ENCODE data around the gene HIVEP1. TPM values are rescaled to one million over a fixed set of nuclear protein-coding genes. Genes with fewer than 3 reads are reported as not detected.
A peak's percentile ranks its signal among the peaks of the same experiment; 100 is the strongest.

The HIVEP1 gene
- total and polyA plus RNA-seq, 3 experiments from 2014 or later, result 2.8 to 37.1 (median 33.5) TPM

DNA sequence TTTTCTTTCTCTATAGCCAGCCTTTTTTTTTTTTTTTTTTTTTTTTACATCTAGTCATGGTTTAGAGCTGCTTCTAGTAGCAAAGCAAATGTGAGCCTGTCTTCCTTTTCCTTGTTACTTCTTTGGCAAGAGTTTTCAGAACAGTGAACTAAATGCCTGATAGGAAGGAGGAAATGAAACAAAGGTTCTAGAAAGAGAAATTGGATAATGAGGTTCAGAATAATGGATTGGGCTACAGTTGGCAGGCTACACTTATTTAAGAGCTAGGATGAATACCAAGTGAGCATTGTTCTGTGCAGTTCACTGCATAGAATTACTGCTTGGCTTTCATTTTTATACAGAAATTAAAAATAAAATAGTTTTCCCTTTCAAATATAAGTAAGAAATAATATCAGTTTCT is 78.6 kb downstream of the HIVEP1 start:
- no peaks in the 10 kb centered on the region for H3K9me3 Mint-ChIP-seq
- H3K27ac Mint-ChIP-seq, result peak overlapping the region in 1 of 8 donors; percentile 66
- H3K36me3 Mint-ChIP-seq, result peaks cover 9 to 17% (median 10%) of the 10 kb centered on the region in 3 donors
- Histone ChIP-seq H3K9me3 (ENCODE audit: low read length) (no peaks in the 10 kb centered on the region), H3K27ac (ENCODE audit: low read depth, low read length) (no peak overlapping the region), H3K4me3 (ENCODE audit: low read length) (no peak overlapping the region), H3K36me3 (ENCODE audit: insufficient read depth, low read length) (no peaks in the 10 kb centered on the region), H3K27me3 (ENCODE audit: insufficient read depth, low read length, poor library complexity, severe bottlenecking) (no peaks in the 10 kb centered on the region), H3K4me1 (ENCODE audit: insufficient read depth, low read length) (no peaks in the 10 kb centered on the region)
- peaks cover 4 to 21% (median 14%) of the 10 kb centered on the region in 3 donors for H3K4me1 Mint-ChIP-seq
- ChIA-PET POLR2A (interaction anchor here (0.6 kb wide), 1 partner anchor 42 kb away, joined by 4 read pairs; no protein-coding TSS in a partner anchor), CTCF (no interaction called here)
- no peak for DNase-seq
- no peak overlapping the region for H3K4me3 Mint-ChIP-seq
- H3K27me3 Mint-ChIP-seq, result no peaks in the 10 kb centered on the region

DNA sequence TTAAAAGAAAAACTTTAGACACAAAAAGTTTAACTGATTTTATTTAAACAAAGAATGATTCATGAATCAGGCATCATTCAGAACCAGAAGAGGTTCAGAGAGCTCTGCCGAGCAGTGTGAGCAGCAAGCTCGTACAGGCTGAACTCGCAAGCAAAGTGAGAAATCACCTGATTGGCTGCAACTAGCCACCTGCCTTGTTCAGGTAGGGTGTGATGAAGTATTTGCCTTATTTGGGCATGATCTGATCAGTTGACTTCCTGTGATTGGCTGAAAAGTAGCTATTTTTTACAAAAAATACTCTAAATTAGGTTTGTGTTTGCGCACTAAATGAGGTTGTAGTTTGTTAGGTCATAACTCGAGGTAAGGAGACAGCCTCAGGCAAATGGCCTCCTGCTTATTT is 80.7 kb downstream of the HIVEP1 start:
- Mint-ChIP-seq H3K27ac (no peak overlapping the region), H3K4me1 (peaks cover 6 to 19% (median 16%) of the 10 kb centered on the region in 3 donors), H3K9me3 (no peaks in the 10 kb centered on the region), H3K36me3 (peaks cover 9 to 17% (median 10%) of the 10 kb centered on the region in 3 donors), H3K4me3 (no peak overlapping the region), H3K27me3 (no peaks in the 10 kb centered on the region)
- ChIA-PET POLR2A (no interaction called here), CTCF (no interaction called here)
- Histone ChIP-seq H3K36me3 (ENCODE audit: insufficient read depth, low read length) (no peaks in the 10 kb centered on the region), H3K27me3 (ENCODE audit: insufficient read depth, low read length, poor library complexity, severe bottlenecking) (no peaks in the 10 kb centered on the region), H3K4me3 (ENCODE audit: low read length) (no peak overlapping the region), H3K27ac (ENCODE audit: low read depth, low read length) (no peak overlapping the region), H3K4me1 (ENCODE audit: insufficient read depth, low read length) (no peaks in the 10 kb centered on the region), H3K9me3 (ENCODE audit: low read length) (no peaks in the 10 kb centered on the region)
- no peak for DNase-seq

DNA sequence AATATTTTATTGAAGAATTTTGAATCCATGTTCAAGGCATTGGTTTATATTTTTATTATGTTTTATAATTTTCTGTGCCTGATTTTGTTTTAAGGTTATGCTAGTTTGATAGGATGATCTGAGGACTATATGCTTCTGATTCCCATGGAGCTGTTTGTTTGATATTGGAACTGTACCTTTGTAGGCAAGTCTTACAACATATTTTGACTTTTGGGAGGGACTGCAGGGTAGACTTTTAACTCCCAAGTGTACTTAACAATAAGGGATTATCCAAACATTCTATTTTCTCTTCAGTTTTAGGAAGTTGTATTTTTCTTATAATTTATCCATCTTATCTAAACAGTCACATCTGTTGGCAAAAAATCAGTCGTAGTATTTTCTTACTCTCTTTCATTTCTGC is 82.6 kb downstream of the HIVEP1 start:
- ChIA-PET CTCF (no interaction called here), POLR2A (no interaction called here)
- DNase-seq, result no peak
- Histone ChIP-seq H3K27ac (ENCODE audit: low read depth, low read length) (no peak overlapping the region), H3K9me3 (ENCODE audit: low read length) (no peaks in the 10 kb centered on the region), H3K27me3 (ENCODE audit: insufficient read depth, low read length, poor library complexity, severe bottlenecking) (no peaks in the 10 kb centered on the region), H3K4me1 (ENCODE audit: insufficient read depth, low read length) (no peaks in the 10 kb centered on the region), H3K4me3 (ENCODE audit: low read length) (no peak overlapping the region), H3K36me3 (ENCODE audit: insufficient read depth, low read length) (no peaks in the 10 kb centered on the region)
- peaks cover 9 to 19% (median 16%) of the 10 kb centered on the region in 3 donors for H3K4me1 Mint-ChIP-seq
- H3K4me3 Mint-ChIP-seq, result no peak overlapping the region
- H3K9me3 Mint-ChIP-seq, result no peaks in the 10 kb centered on the region
- no peaks in the 10 kb centered on the region for H3K27me3 Mint-ChIP-seq
- H3K36me3 Mint-ChIP-seq, result peaks cover 9 to 14% (median 13%) of the 10 kb centered on the region in 3 donors
- H3K27ac Mint-ChIP-seq, result no peak overlapping the region

DNA sequence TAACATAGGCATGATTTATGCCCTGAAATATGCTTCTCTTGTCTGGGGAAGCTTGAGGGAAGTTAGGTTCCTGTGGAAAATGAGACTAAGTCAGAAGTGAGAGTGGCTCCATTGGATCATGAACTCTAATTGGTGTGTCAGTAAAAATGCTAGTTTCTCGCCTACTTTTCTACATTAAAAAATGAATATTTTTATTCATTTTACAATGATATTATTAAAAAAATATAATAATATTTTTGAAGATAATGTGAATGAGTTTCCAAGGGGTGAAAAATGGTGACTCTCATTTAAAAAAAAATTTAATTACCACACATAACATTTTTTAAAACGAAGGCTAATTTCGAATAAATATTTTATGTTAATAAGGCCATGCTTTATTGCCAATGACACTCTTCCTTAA is 84.2 kb downstream of the HIVEP1 start:
- H3K27me3 ChIP-seq (ENCODE audit: insufficient read depth, low read length, poor library complexity, severe bottlenecking), result no peaks in the 10 kb centered on the region
- no peak overlapping the region for H3K27ac ChIP-seq (ENCODE audit: low read depth, low read length)
- DNase-seq, result no peak
- H3K4me3 Mint-ChIP-seq, result no peak overlapping the region
- no peak overlapping the region for H3K27ac Mint-ChIP-seq
- no peaks in the 10 kb centered on the region for H3K36me3 ChIP-seq (ENCODE audit: insufficient read depth, low read length)
- peaks cover 7 to 10% (median 9%) of the 10 kb centered on the region in 3 donors for H3K36me3 Mint-ChIP-seq
- H3K27me3 Mint-ChIP-seq, result no peaks in the 10 kb centered on the region
- ChIA-PET POLR2A (no interaction called here), CTCF (no interaction called here)
- no peaks in the 10 kb centered on the region for H3K9me3 Mint-ChIP-seq
- H3K4me3 ChIP-seq (ENCODE audit: low read length), result no peak overlapping the region
- H3K4me1 Mint-ChIP-seq, result peaks cover 10 to 27% (median 16%) of the 10 kb centered on the region in 3 donors
- no peaks in the 10 kb centered on the region for H3K4me1 ChIP-seq (ENCODE audit: insufficient read depth, low read length)
- H3K9me3 ChIP-seq (ENCODE audit: low read length), result no peaks in the 10 kb centered on the region

DNA sequence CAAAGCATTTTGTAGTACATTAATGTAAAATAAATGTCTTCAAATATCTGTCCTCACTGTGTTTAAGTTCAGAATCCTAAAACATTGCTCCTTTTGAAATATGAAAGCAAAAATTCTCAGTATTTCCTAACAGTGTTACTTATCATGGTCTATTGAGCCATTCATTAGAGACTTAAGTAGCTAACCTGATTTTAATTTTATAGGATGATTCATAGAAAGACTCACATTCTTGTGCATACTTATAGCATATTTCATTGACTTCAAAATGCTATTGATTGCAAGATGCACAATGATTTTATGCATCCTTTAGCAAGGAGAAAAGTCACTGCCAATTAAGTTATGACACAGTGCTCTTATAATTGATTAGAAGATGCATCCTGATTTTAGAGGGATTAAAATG is 85.7 kb downstream of the HIVEP1 start:
- no peaks in the 10 kb centered on the region for H3K27me3 Mint-ChIP-seq
- POLR2A ChIA-PET, result interaction anchor here (0.7 kb wide), 1 partner anchor 188 kb away, joined by 4 read pairs; no protein-coding TSS in a partner anchor
- H3K4me3 ChIP-seq (ENCODE audit: low read length), result no peak overlapping the region
- H3K27ac ChIP-seq (ENCODE audit: low read depth, low read length), result no peak overlapping the region
- H3K9me3 ChIP-seq (ENCODE audit: low read length), result no peaks in the 10 kb centered on the region
- H3K36me3 ChIP-seq (ENCODE audit: insufficient read depth, low read length), result no peaks in the 10 kb centered on the region
- peaks cover 16 to 39% (median 27%) of the 10 kb centered on the region in 3 donors for H3K4me1 Mint-ChIP-seq
- H3K9me3 Mint-ChIP-seq, result no peaks in the 10 kb centered on the region
- H3K4me3 Mint-ChIP-seq, result no peak overlapping the region
- H3K4me1 ChIP-seq (ENCODE audit: insufficient read depth, low read length), result peaks cover 10% of the 10 kb centered on the region
- DNase-seq, result no peak
- H3K36me3 Mint-ChIP-seq, result peaks cover 0 to 5% (median 0%) of the 10 kb centered on the region in 3 donors
- no peak overlapping the region for H3K27ac Mint-ChIP-seq
- no peaks in the 10 kb centered on the region for H3K27me3 ChIP-seq (ENCODE audit: insufficient read depth, low read length, poor library complexity, severe bottlenecking)
- CTCF ChIA-PET, result no interaction called here

DNA sequence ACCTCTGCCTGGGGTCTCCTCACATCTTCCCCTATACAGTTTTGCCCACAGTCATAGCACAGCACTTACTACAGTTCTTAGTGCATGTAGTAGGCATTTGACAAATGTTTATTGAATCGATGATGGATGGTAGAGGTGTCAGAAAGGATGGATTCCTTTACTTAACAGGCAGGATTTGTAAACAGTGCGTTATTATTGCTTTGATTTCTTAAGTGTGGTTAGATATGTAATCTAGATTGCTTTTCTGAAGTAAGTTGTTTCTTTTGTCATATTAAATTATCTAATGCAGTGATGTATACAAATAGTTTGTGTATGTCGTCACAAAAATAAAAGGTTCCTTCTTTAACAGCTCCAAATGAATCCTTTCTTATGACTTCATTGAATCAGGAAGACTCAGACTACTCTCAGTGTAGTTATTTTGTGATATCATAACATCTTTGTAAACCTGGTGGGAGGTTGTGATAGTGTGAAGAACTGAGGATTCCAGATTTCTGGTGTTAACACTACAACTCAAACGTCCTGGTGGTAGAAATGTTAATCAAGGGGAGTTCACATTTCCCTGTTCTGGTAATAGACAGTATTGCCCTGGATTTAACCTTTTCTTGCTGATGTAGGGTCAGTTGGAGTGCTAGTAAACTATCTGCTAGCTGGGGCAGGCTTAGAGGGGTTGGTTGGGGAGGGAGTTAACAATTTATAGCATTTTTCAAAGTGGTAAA is 87.7 kb downstream of the HIVEP1 start:
- Histone ChIP-seq H3K9me3 (ENCODE audit: low read length) (no peaks in the 10 kb centered on the region), H3K27me3 (ENCODE audit: insufficient read depth, low read length, poor library complexity, severe bottlenecking) (no peaks in the 10 kb centered on the region), H3K4me1 (ENCODE audit: insufficient read depth, low read length) (peaks cover 10% of the 10 kb centered on the region), H3K4me3 (ENCODE audit: low read length) (no peak overlapping the region), H3K36me3 (ENCODE audit: insufficient read depth, low read length) (no peaks in the 10 kb centered on the region), H3K27ac (ENCODE audit: low read depth, low read length) (no peak overlapping the region)
- peaks cover 0 to 5% (median 0%) of the 10 kb centered on the region in 3 donors for H3K36me3 Mint-ChIP-seq
- H3K4me1 Mint-ChIP-seq, result peaks cover 14 to 36% (median 24%) of the 10 kb centered on the region in 3 donors
- no peaks in the 10 kb centered on the region for H3K9me3 Mint-ChIP-seq
- ChIA-PET CTCF (no interaction called here), POLR2A (no interaction called here)
- no peak overlapping the region for H3K27ac Mint-ChIP-seq
- no peaks in the 10 kb centered on the region for H3K27me3 Mint-ChIP-seq
- no peak for DNase-seq
- no peak overlapping the region for H3K4me3 Mint-ChIP-seq

DNA sequence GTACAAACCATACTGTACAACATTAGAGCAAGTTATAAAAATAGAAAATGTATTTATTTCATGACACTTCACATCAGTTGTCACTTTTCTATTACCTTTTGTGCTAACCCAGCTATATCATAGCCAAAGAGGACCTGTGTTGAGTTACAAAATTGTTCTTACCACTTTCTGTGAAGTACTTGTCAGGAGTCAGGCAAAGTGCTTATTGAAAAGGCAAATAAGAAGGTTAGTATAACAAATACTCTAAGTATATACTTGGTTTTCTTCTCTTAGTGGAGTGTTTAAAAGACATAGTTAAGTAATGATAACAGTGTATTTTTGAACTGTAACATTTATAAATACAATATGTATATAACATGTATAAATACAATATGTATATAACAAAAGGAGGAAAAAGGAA is 88.9 kb downstream of the HIVEP1 start:
- POLR2A ChIA-PET, result interaction anchor here (0.6 kb wide), 1 partner anchor 871 kb away, joined by 3 read pairs; no protein-coding TSS in a partner anchor
- Mint-ChIP-seq H3K9me3 (no peaks in the 10 kb centered on the region), H3K27ac (no peak overlapping the region), H3K36me3 (peaks cover 0 to 4% (median 0%) of the 10 kb centered on the region in 3 donors), H3K27me3 (no peaks in the 10 kb centered on the region), H3K4me3 (no peak overlapping the region), H3K4me1 (peaks cover 12 to 26% (median 18%) of the 10 kb centered on the region in 3 donors)
- DNase-seq, result no peak
- CTCF ChIA-PET, result interaction anchor here (1.1 kb wide), 1 partner anchor 9 kb away, joined by 4 read pairs; no protein-coding TSS in a partner anchor
- H3K4me3 ChIP-seq (ENCODE audit: low read length), result no peak overlapping the region
- H3K4me1 ChIP-seq (ENCODE audit: insufficient read depth, low read length), result peaks cover 10% of the 10 kb centered on the region
- no peak overlapping the region for H3K27ac ChIP-seq (ENCODE audit: low read depth, low read length)
- H3K36me3 ChIP-seq (ENCODE audit: insufficient read depth, low read length), result no peaks in the 10 kb centered on the region
- H3K9me3 ChIP-seq (ENCODE audit: low read length), result no peaks in the 10 kb centered on the region
- H3K27me3 ChIP-seq (ENCODE audit: insufficient read depth, low read length, poor library complexity, severe bottlenecking), result no peaks in the 10 kb centered on the region

DNA sequence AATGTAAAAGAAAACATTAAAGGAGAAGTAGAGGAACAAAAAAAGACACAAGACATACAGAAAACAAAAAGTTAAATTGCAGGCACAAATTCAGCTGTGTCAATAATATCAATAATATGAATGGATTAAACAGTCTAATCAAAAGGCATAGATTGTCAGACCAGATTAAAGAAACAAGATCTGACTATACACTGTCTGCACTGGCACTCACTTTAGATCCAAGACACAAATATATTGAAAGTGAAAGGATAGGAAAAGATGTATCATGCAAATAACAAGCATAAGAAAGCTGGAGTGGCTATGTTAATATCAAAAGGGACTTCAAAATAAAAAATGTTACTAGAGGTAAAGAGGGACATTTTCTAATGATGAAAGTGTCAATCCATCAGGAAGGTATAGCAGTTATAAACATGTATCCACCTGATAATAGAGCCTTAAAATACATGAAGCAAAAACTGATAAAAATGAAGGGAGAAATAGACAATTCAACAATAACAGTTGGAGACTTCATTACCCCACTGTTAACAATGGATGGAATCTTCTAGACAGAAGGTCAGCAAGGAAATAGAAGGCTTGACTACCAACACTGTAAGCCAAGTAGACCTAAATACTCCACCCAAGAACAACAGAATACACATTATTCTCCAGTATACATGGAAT is 89.7 kb downstream of the HIVEP1 start:
- Mint-ChIP-seq H3K27ac (peak overlapping the region in 5 of 8 donors; percentile 13 to 52 (median 29)), H3K36me3 (peaks cover 0 to 4% (median 0%) of the 10 kb centered on the region in 3 donors), H3K27me3 (no peaks in the 10 kb centered on the region), H3K4me3 (no peak overlapping the region), H3K4me1 (peaks cover 10 to 26% (median 17%) of the 10 kb centered on the region in 3 donors), H3K9me3 (no peaks in the 10 kb centered on the region)
- Histone ChIP-seq H3K4me1 (ENCODE audit: insufficient read depth, low read length) (peaks cover 10% of the 10 kb centered on the region), H3K4me3 (ENCODE audit: low read length) (no peak overlapping the region), H3K27me3 (ENCODE audit: insufficient read depth, low read length, poor library complexity, severe bottlenecking) (no peaks in the 10 kb centered on the region), H3K27ac (ENCODE audit: low read depth, low read length) (no peak overlapping the region), H3K36me3 (ENCODE audit: insufficient read depth, low read length) (no peaks in the 10 kb centered on the region), H3K9me3 (ENCODE audit: low read length) (no peaks in the 10 kb centered on the region)
- DNase-seq, result no peak
- POLR2A ChIA-PET, result interaction anchor here (0.6 kb wide), 1 partner anchor 872 kb away, joined by 3 read pairs; no protein-coding TSS in a partner anchor
- CTCF ChIA-PET, result no interaction called here

Measured in CD8-positive, alpha-beta memory T cell (primary cell).